ENCODE data around the gene ACTR6.
"Not testable (repeated sequence)": the region's sequence is repeated elsewhere in the genome, so short reads cannot be mapped to it uniquely, and the experiment has no call there.

ACTR6 gene

GRCh38 chr12:100219328-100220109, 18.9 kb downstream of the ACTR6 start:
- no peak for DNase-seq (ENCODE audit: low read depth in 1 of 2, low spot score in 1 of 2)

GRCh38 chr12:100221523-100221922, 20.9 kb downstream of the ACTR6 start:
- DNase-seq (ENCODE audit: low read depth in 1 of 2, low spot score in 1 of 2): no peak

- DNase-seq (ENCODE audit: low read depth in 1 of 2, low spot score in 1 of 2): not testable (repeated sequence)
Measured at GRCh38 chr12:100222173-100222572, 21.6 kb downstream of the ACTR6 start.

GRCh38 chr12:100225491-100225890, 24.9 kb downstream of the ACTR6 start:
- DNase-seq (ENCODE audit: low read depth in 1 of 2, low spot score in 1 of 2): no peak

- no peak for DNase-seq (ENCODE audit: low read depth in 1 of 2, low spot score in 1 of 2)
Measured at GRCh38 chr12:100229036-100229635, 28.5 kb downstream of the ACTR6 start.

- no peak for DNase-seq (ENCODE audit: low read depth in 1 of 2, low spot score in 1 of 2)
Measured at GRCh38 chr12:100229876-100230275, 29.3 kb downstream of the ACTR6 start.

- DNase-seq (ENCODE audit: low read depth in 1 of 2, low spot score in 1 of 2): not testable (repeated sequence)
Measured at GRCh38 chr12:100231873-100232272, 31.3 kb downstream of the ACTR6 start.

GRCh38 chr12:100234166-100234565, 33.6 kb downstream of the ACTR6 start:
- no peak for DNase-seq (ENCODE audit: low read depth in 1 of 2, low spot score in 1 of 2)

- DNase-seq (ENCODE audit: low read depth in 1 of 2, low spot score in 1 of 2): no peak
Measured at GRCh38 chr12:100234591-100235304, 34.1 kb downstream of the ACTR6 start.

GRCh38 chr12:100238801-100239200, 38.2 kb downstream of the ACTR6 start:
- no peak for DNase-seq (ENCODE audit: low read depth in 1 of 2, low spot score in 1 of 2)

- DNase-seq (ENCODE audit: low read depth in 1 of 2, low spot score in 1 of 2): no peak
Measured at GRCh38 chr12:100239589-100239988, 39.0 kb downstream of the ACTR6 start.

- DNase-seq (ENCODE audit: low read depth in 1 of 2, low spot score in 1 of 2): no peak
Measured at GRCh38 chr12:100243137-100243536, 42.5 kb downstream of the ACTR6 start.

- no peak for DNase-seq (ENCODE audit: low read depth in 1 of 2, low spot score in 1 of 2)
Measured at GRCh38 chr12:100247765-100248164, 47.1 kb downstream of the ACTR6 start.

GRCh38 chr12:100248886-100249285, 48.3 kb downstream of the ACTR6 start:
- DNase-seq (ENCODE audit: low read depth in 1 of 2, low spot score in 1 of 2): no peak

GRCh38 chr12:100249941-100250340, 49.3 kb downstream of the ACTR6 start:
- no peak for DNase-seq (ENCODE audit: low read depth in 1 of 2, low spot score in 1 of 2)

GRCh38 chr12:100251917-100252316, 51.3 kb downstream of the ACTR6 start:
- no peak for DNase-seq (ENCODE audit: low read depth in 1 of 2, low spot score in 1 of 2)

GRCh38 chr12:100253437-100253836, 52.8 kb downstream of the ACTR6 start:
- no peak for DNase-seq (ENCODE audit: low read depth in 1 of 2, low spot score in 1 of 2)

GRCh38 chr12:100254876-100255275, 54.3 kb downstream of the ACTR6 start:
- no peak for DNase-seq (ENCODE audit: low read depth in 1 of 2, low spot score in 1 of 2)

GRCh38 chr12:100258127-100258526, 57.5 kb downstream of the ACTR6 start:
- DNase-seq (ENCODE audit: low read depth in 1 of 2, low spot score in 1 of 2): no peak

GRCh38 chr12:100263131-100263530, 62.5 kb downstream of the ACTR6 start:
- no peak for DNase-seq (ENCODE audit: low read depth in 1 of 2, low spot score in 1 of 2)

GRCh38 chr12:100265107-100265506, 64.5 kb downstream of the ACTR6 start:
- not testable (repeated sequence) for DNase-seq (ENCODE audit: low read depth in 1 of 2, low spot score in 1 of 2)

All from activated T-helper 1 cell treated with anti-CD3 and anti-CD28 coated beads, Interleukin-2, amount 50 U/mL, for 16 hours (primary cell).